GM12878 (cell line): ENCODE measurements around the gene SERINC5. TPM values are rescaled to one million over a fixed set of nuclear protein-coding genes. Genes with fewer than 3 reads are reported as not detected.

ENCODE experiments used
- ATAC-seq: fragments of 200-7000 bp; cut with Tn5 transposase; 3 replicates; pipeline ENCODE4 v1.9.1; 2020; ENCODE audit warnings: mild to moderate bottlenecking, moderate library complexity
- BruUV-seq: library from RNA; stranded (reverse); fragments of 400-500 nt; replicated peaks from 2 replicates; lab custom pipeline; 2021; lab: Mats Ljungman, UMichigan
- CTCF ChIA-PET: fragments of 300-600 bp; sonication (Branson Sonifier 250); formaldehyde crosslinking; extraction: SDS; loops from one replicate; lab custom pipeline; 2021; ENCODE audit warnings: inconsistent platforms; lab: Yijun Ruan, JAX
- POLR2A ChIA-PET: fragments of 350-600 bp; formaldehyde crosslinking; extraction: SDS; loops from one replicate; lab custom pipeline; 2021; ENCODE audit warnings: inconsistent platforms; lab: Charles Lee
- RAD21 ChIA-PET: fragments of 300-600 bp; sonication (Branson Sonifier 250); formaldehyde crosslinking; loops from one replicate; lab custom pipeline; 2023; ENCODE audit warnings: antibody characterized with exemption; ENCODE audit not compliant: unreplicated experiment; lab: Charles Lee
- SMC1A ChIA-PET: fragments of 300-600 bp; sonication (Branson Sonifier 250); formaldehyde crosslinking; loops from one replicate; lab custom pipeline; 2023; ENCODE audit not compliant: unreplicated experiment, uncharacterized antibody; lab: Charles Lee
- DNase-seq: peaks from one replicate; pipeline ENCODE4 v3.0.0-alpha.2; 2011; ENCODE audit warnings: low read depth, low spot score
- FAIRE-seq: peaks from 3 replicates; lab custom pipeline; 2011; peaks lifted over from hg19 to GRCh38; lab: Jason Lieb, UNC
- H2AFZ ChIP-seq: 2 replicates; pipeline ENCODE4 v1.6.0; 2011; ENCODE audit warnings: low read depth, low read length, control low read depth; ENCODE audit not compliant: control insufficient read depth
- H3K27ac ChIP-seq: 2 replicates; pipeline ENCODE4 v1.5.1; 2011; ENCODE audit warnings: control low read depth; ENCODE audit not compliant: control insufficient read depth, insufficient read depth
- H3K27me3 ChIP-seq, 2 experiments: replicated peaks in 1 of 2; 2 replicates each; pipeline versions ENCODE4 v1.6.0 to v1.6.1; 2011; ENCODE audit warnings: low read length in 1 of 2; ENCODE audit not compliant: control insufficient read depth in 2 of 2, insufficient read depth in 2 of 2
- H3K36me3 ChIP-seq, 2 experiments: 2 replicates each; pipeline ENCODE4 v1.5.1; 2011; ENCODE audit warnings: low read length in 1 of 2; ENCODE audit not compliant: control insufficient read depth in 2 of 2, insufficient read depth in 2 of 2
- H3K4me1 ChIP-seq: 2 replicates; pipeline ENCODE4 v1.6.1; 2011; ENCODE audit warnings: mild to moderate bottlenecking, low read length, moderate library complexity, mixed read lengths; ENCODE audit not compliant: control insufficient read depth, insufficient read depth
- H3K4me2 ChIP-seq: 2 replicates; pipeline ENCODE4 v1.6.0; 2011; ENCODE audit warnings: control low read depth; ENCODE audit not compliant: control insufficient read depth, insufficient read depth
- H3K4me3 ChIP-seq: fragments of 200-600 bp; sonication (generic); 2 replicates; pipeline ENCODE4 v1.5.1; 2016
- H3K79me2 ChIP-seq: 2 replicates; pipeline ENCODE4 v1.6.0; 2011; ENCODE audit warnings: low read length; ENCODE audit not compliant: control insufficient read depth, insufficient read depth
- H3K9ac ChIP-seq: 2 replicates; pipeline ENCODE4 v1.8.0; 2011; ENCODE audit warnings: low read length, control low read depth, mixed read lengths; ENCODE audit not compliant: control insufficient read depth, insufficient read depth
- H3K9me3 ChIP-seq: replicated peaks from 3 replicates; pipeline ENCODE4 v1.5.1; 2011; ENCODE audit warnings: mild to moderate bottlenecking, low read length; ENCODE audit not compliant: control insufficient read depth, insufficient read depth
- H4K20me1 ChIP-seq: 2 replicates; pipeline ENCODE4 v1.6.0; 2011; ENCODE audit not compliant: control insufficient read depth, insufficient read depth
- CHD1 ChIP-seq: IDR thresholded peaks from 2 replicates; pipeline ENCODE4 v1.6.1; 2012; ENCODE audit warnings: low read depth, low read length, improper control_type of control experiment
- CREB1 ChIP-seq: IDR thresholded peaks from 2 replicates; pipeline ENCODE4 v1.6.1; 2012; ENCODE audit warnings: low read depth, mild to moderate bottlenecking, inconsistent platforms
- NFXL1 ChIP-seq: fragments of 450-650 bp; IDR thresholded peaks from 2 replicates; pipeline ENCODE4 v1.6.1; 2017; ENCODE audit warnings: antibody characterized with exemption, mild to moderate bottlenecking, borderline replicate concordance
- SREBF1 ChIP-seq: IDR thresholded peaks from 2 replicates; pipeline ENCODE4 v1.6.1; 2012; ENCODE audit warnings: mild to moderate bottlenecking, low read length
- SUPT20H ChIP-seq: IDR thresholded peaks from 2 replicates; pipeline ENCODE4 v1.6.1; 2011; ENCODE audit warnings: low read depth, mild to moderate bottlenecking, low read length, moderate library complexity, borderline replicate concordance; ENCODE audit not compliant: control insufficient read depth
- TCF3 ChIP-seq: IDR thresholded peaks from 2 replicates; pipeline ENCODE4 v1.6.1; 2012; ENCODE audit warnings: low read depth, mild to moderate bottlenecking, low read length, borderline replicate concordance; ENCODE audit not compliant: insufficient read depth
- ZBTB40 ChIP-seq: fragments of 450-650 bp; IDR thresholded peaks from 2 replicates; pipeline ENCODE4 v1.6.1; 2016; ENCODE audit warnings: mild to moderate bottlenecking, moderate library complexity, borderline replicate concordance
- ZNF592 ChIP-seq: fragments of 450-650 bp; IDR thresholded peaks from 2 replicates; pipeline ENCODE4 v1.6.1; 2017; ENCODE audit warnings: mild to moderate bottlenecking, moderate library complexity
- ZNF622 ChIP-seq: fragments of 450-650 bp; IDR thresholded peaks from 2 replicates; pipeline ENCODE4 v1.6.1; 2017; ENCODE audit warnings: mild to moderate bottlenecking, inconsistent platforms
- WGBS: methylation state at CpG from one replicate; pipeline ENCODE4 v1.1.6; 2016; ENCODE audit warnings: low lambda C conversion rate; ENCODE audit not compliant: insufficient replicate concordance, insufficient coverage; ENCODE audit errors: missing lambda C conversion rate; 5-methylcytosine and 5-hydroxymethylcytosine counted together
- in situ Hi-C: fragments of 300-500 bp; cut with MboI; formaldehyde crosslinking; loops from 9 replicates; pipeline ENCODE4 v1.14.3; 2018; ENCODE audit warnings: mixed read lengths
- intact Hi-C: fragments of 100-400 bp; cut with micrococcal nuclease; formaldehyde crosslinking; loops from one replicate; pipeline ENCODE4 v1.14.2; 2022; ENCODE audit not compliant: unreplicated experiment
- polyA plus RNA-seq, 11 experiments: library from polyadenylated mRNA; depleted of rRNA in 4 of 11; unstranded in 6 of 11; stranded (reverse) in 5 of 11; fragments of >200 nt; fragmentation: Nextera tagmentation in 4 of 11; fragmentation: Illumina TruSeq in 1 of 11; extraction: Ambion mirVana in 4 of 11; extraction: Trizol in 1 of 11; gene quantifications; 1 replicate in 1 of 11; 2 replicates in 10 of 11; pipeline versions ENCODE4 v1.2.1 to v1.2.3, GENCODE V29; 2011 to 2016; ENCODE audit warnings: inconsistent platforms in 2 of 11, missing spikeins in 2 of 11, low read depth in 1 of 11
- total RNA-seq, 4 experiments: library from RNA; depleted of rRNA in 3 of 4; stranded (reverse); fragments of >200 nt in 3 of 4; fragmentation: Illumina TruSeq in 1 of 4; extraction: Trizol in 1 of 4; gene quantifications; 2 replicates each; pipeline versions ENCODE4 v1.2.1 to v1.2.3, GENCODE V29; 2013 to 2021

Gene SERINC5
- total and polyA plus RNA-seq, 10 of the 15 experiments (the other 5 are each of a cell fraction or from before 2014, with no cell fraction given): 0.66 to 7.0 (median 2.8) TPM

GRCh38 chr5:80282054-80282453 lies 26.2 kb upstream of the SERINC5 start:
- ChIA-PET RAD21 (no interaction called here), POLR2A (interaction anchor here (0.5 to 0.8 kb wide), 2 partner anchors 20 to 193 kb away, joined by 3 read pairs; no protein-coding TSS in a partner anchor), CTCF (interaction anchor here (1.0 kb wide), 1 partner anchor 190 kb away, joined by 3 read pairs; no protein-coding TSS in a partner anchor), SMC1A (no interaction called here)
- no peaks in the 10 kb centered on the region for H3K79me2 ChIP-seq
- no peaks in the 10 kb centered on the region for H3K4me1 ChIP-seq
- H3K36me3 ChIP-seq: no peaks in the 10 kb centered on the region
- in situ Hi-C loops: no loop called here
- DNase-seq: no peak
- intact Hi-C loops: no loop called here
- H3K9ac ChIP-seq: no peak overlapping the region
- WGBS: 0% methylated on average over 2 of the region's 3 CpGs
- no peak overlapping the region for H2AFZ ChIP-seq
- no peak overlapping the region for H3K27ac ChIP-seq
- H4K20me1 ChIP-seq: no peaks in the 10 kb centered on the region
- no peak for TF ChIP-seq TCF3
- no peak for TF ChIP-seq SUPT20H
- no peak for TF ChIP-seq SREBF1
- TF ChIP-seq CREB1: no peak
- no peak for ATAC-seq
- H3K4me2 ChIP-seq: no peak overlapping the region
- FAIRE-seq: no peak
- BruUV-seq: no TSS peak
- no peak overlapping the region for H3K4me3 ChIP-seq
- H3K9me3 ChIP-seq: no peaks in the 10 kb centered on the region
- no peaks in the 10 kb centered on the region for H3K27me3 ChIP-seq

GRCh38 chr5:80277191-80277590 lies 21.3 kb upstream of the SERINC5 start:
- FAIRE-seq (no peak), ATAC-seq (no peak), DNase-seq (no peak)
- POLR2A ChIA-PET: interaction anchor here (0.6 to 0.7 kb wide), 3 partner anchors 18 to 1380 kb away, joined by 3 to 5 read pairs (median 3); no protein-coding TSS in a partner anchor
- no peaks in the 10 kb centered on the region for H3K9me3 ChIP-seq
- CTCF ChIA-PET: interaction anchor here (0.7 to 11.5 kb wide), 5 partner anchors 18 to 245 kb away, joined by 3 to 168 read pairs (median 4); no protein-coding TSS in a partner anchor
- no peaks in the 10 kb centered on the region for H3K4me1 ChIP-seq
- H3K79me2 ChIP-seq: no peaks in the 10 kb centered on the region
- no peaks in the 10 kb centered on the region for H4K20me1 ChIP-seq
- SMC1A ChIA-PET: interaction anchor here (0.6 to 9.2 kb wide), 9 partner anchors 12 to 577 kb away, joined by 3 to 89 read pairs (median 3); no protein-coding TSS in a partner anchor
- no TSS peak for BruUV-seq
- intact Hi-C loops: no loop called here
- RAD21 ChIA-PET: interaction anchor here (0.6 to 9.5 kb wide), 5 partner anchors 123 to 1360 kb away, joined by 3 to 114 read pairs (median 3); no protein-coding TSS in a partner anchor
- in situ Hi-C loops: no loop called here
- no peak overlapping the region for H2AFZ ChIP-seq
- H3K4me2 ChIP-seq: no peak overlapping the region
- H3K36me3 ChIP-seq: no peaks in the 10 kb centered on the region
- H3K27ac ChIP-seq: no peak overlapping the region
- WGBS: 0% methylated on average over 2 of the region's 2 CpGs
- no peak overlapping the region for H3K9ac ChIP-seq
- no peak overlapping the region for H3K4me3 ChIP-seq
- H3K27me3 ChIP-seq: no peaks in the 10 kb centered on the region
- TF ChIP-seq NFXL1 (no peak), CHD1 (no peak), ZNF592 (no peak), ZNF622 (no peak), ZBTB40 (no peak)
